SU-DHL-6 (cell line): Measurements from ENCODE around the gene KIF7.

Experiments
- EZH2phosphoT487 ChIP-seq: fragments of 200-600 bp; sonication (generic), shearing (Covaris generic); conservative IDR thresholded peaks from 2 replicates; pipeline ENCODE4 v1.6.1; 2018; ENCODE audit warnings: mild to moderate bottlenecking, antibody characterized with exemption, low read length, moderate library complexity, mixed read lengths
- TF ChIP-seq, protein P1 (sequence below): fragments of 200-600 bp; sonication (generic); IDR thresholded peaks from one replicate; pipeline ENCODE4 v1.5.1; 2017; ENCODE audit warnings: antibody characterized with exemption, mild to moderate bottlenecking, low read length, moderate library complexity; ENCODE audit not compliant: insufficient read depth, poor library complexity, severe bottlenecking

GRCh38 chr15:89704411-89704810 is 49.1 kb upstream of the KIF7 start:
- TF ChIP-seq, protein P1, sequence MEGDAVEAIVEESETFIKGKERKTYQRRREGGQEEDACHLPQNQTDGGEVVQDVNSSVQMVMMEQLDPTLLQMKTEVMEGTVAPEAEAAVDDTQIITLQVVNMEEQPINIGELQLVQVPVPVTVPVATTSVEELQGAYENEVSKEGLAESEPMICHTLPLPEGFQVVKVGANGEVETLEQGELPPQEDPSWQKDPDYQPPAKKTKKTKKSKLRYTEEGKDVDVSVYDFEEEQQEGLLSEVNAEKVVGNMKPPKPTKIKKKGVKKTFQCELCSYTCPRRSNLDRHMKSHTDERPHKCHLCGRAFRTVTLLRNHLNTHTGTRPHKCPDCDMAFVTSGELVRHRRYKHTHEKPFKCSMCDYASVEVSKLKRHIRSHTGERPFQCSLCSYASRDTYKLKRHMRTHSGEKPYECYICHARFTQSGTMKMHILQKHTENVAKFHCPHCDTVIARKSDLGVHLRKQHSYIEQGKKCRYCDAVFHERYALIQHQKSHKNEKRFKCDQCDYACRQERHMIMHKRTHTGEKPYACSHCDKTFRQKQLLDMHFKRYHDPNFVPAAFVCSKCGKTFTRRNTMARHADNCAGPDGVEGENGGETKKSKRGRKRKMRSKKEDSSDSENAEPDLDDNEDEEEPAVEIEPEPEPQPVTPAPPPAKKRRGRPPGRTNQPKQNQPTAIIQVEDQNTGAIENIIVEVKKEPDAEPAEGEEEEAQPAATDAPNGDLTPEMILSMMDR, result no peak
- TF ChIP-seq EZH2phosphoT487, result no peak
